ENCODE measurements around the gene PRIMPOL.

Gene PRIMPOL

DNA sequence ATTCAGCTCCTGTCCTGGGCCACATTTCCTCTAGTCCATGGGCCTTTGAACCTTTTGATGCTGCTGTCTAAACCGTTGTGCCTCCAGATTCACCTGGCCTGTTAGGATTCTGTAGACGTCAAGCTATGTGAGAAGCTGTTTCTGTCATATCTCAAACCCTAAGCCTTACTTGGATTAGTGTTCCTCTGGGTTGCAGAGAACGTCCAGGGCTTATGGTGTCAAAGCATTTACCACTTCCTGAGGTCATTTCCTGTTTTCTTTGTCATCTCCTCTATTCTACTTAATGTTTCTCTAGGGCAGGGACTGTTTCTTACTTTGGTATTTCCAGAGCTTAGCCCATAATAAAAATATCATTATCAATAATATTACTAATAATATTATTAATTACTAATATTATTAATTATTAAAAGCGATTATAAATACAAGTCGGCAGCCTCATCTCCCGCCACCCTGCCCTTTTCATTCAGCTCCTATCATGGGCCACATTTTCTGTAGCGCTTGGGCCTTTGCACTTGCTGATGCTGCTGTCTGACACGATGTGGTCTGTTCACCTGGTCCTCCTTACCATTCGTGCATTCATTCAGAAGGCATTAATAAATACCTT is 19.1 kb downstream of the PRIMPOL start:
- DNase-seq, result no peak

DNA sequence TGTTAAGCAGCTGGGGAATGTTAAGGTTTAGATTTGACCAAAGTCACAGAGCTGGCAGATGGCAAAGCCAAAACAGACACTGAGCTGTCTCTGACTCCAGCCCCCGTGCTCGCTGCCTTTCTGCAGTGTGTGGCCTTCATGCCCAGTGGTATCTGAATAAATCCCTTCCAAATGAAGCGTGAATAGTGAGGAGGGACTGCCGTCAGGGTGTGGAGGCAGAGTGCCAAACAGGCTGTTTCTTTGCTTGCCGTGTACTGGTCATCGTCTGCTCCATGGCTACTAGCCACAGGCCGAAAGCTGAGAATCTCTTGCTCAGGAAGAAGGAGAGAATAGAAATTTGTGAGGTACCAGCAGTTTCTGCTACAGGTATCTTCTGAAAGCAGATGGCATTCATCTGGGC is 19.7 kb downstream of the PRIMPOL start:
- no peak for DNase-seq

DNA sequence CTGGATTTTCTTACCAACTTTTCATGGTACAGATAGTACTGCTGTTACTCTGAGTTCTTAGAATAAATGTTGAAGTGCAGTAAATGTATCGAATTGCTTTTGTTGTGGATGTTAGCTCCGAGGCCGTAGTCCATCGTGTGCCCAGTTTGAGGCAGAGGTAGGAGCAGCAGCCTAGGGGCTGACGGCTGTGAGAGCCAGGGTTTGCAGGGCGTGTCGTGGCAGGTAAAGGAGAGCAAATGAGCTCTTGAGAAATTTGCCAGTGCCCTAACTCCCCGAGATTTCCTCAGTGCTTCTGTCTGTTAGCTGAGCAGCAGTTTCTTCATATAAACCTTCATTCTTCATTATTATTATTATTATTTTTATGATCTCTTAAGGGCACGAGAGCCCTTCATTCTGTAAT is 21.6 kb downstream of the PRIMPOL start:
- no peak for DNase-seq

DNA sequence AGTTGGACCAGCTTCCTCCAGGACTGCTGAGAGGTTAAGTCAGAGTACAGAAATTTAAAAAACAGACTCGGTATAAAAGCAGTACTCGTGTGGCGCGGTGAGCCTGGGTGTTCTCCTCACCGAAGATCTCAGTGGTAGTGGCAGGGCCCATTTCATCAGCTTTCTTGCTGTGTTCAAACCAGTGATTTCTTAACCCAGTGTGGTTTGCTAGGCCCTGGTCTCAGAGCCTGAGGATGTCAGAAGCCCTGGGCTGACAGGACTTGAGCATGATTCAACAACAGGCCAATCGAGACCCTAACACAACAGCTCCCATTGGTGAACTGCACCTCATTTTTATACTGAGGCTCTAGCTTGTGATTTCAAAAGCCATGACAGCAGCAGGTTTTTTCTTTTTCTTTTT is 23.2 kb downstream of the PRIMPOL start:
- DNase-seq, result no peak

DNA sequence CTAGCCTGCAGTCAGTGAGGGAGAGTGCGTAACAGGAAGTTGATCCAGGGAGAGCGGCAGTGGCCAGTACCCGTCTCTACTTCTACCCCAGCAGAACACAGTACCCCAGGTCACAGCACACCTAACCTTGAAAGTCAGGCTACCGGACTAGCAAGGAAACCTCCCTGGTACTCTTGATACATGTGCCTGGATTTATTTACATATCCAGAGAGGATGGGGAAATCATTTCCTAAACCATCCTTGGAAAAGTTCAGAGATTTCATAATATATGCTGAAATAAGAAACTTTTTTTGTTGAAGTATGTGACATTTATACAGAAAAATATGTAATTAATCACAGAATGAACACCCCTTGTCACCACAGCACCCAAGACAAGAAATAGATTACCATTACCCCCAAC is 24.5 kb downstream of the PRIMPOL start:
- DNase-seq, result no peak

DNA sequence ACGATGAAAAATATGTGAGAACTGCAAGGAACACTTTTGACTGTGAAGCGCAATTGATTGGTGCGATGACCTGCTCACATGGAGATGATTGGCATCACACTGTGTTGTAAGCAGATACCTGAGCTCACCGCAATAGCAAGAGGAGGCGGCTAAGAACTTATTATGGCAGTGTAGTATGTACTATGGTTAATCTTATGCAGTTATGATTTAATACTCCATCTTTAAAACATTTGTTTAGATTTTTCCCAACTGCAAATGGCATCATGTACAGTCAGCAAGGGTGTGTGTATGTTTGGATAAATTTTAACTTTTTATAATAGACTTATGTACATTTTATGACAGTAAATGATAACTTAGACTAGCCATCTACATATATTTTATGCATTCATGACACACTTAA is 25.5 kb downstream of the PRIMPOL start:
- DNase-seq, result no peak

DNA sequence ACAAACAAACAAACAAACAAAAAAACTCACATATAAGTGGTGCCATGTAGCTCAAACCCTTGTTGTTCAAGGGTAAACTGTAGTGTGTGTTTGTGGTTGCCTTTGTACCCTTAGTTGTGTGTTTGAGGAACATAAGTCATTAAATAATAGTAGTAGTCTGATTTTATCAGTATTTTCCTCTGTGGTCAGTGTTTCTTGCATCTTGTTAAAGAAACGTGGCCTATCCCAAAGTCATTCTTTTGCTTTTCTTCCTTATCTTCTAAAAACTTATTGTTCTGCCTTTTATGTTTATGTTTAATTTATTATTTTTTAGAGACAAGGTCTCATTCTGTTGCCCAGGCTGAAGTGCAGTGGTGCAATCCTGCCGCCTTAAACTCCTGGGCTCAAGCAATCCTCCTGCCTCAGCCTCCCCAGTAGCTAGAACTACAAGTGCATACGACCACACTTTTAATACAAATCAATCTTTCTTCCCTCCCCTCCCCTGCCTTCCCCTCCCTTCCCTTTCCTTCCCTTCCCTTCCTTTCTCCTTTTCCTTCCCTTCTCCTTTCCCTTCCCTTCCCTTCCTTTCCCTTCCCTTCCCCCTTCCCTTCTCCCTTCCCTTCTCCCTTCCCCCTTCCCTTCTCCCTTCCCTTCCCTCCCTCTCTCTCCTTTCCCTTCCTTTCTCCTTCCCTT is 26.4 kb downstream of the PRIMPOL start:
- no peak for DNase-seq

DNA sequence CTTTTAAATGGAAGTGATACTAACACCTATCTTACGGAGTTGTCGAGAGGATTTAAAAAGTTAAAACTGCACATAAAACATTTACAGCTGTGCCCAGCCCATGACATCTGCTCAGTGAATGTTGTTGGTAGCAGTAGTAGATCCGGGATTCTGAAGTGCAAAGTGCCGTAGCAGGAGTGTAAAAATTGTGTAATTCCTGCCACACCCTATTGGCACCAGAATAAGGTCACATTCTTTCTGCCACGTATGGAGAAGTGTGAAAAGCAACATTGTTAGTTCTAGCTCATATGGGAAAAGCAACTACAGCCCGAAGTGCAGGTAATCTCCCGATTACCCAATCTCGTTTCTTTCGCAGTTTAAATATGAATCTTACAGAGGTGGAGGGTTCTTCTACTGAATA is 31.2 kb downstream of the PRIMPOL start:
- no peak for DNase-seq

DNA sequence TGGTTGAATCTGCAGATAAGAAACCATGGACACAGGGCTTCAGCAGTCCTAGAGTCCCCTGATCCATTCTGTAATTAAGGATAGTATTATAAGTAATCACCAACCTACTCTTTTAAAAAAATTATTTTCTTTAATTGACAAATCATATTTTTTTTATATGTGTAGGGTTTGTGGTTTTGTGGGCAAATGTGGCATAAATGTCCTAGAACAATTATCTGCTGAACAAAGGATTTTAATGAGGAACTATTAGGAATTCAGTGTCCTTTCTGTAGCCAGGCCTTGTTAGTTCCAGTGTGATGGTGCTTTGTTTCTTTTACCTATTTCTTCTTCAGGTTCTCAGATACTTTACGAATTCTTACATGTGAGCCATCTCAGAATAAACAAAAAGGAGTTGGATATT is 32.4 kb downstream of the PRIMPOL start:
- no peak for DNase-seq

DNA sequence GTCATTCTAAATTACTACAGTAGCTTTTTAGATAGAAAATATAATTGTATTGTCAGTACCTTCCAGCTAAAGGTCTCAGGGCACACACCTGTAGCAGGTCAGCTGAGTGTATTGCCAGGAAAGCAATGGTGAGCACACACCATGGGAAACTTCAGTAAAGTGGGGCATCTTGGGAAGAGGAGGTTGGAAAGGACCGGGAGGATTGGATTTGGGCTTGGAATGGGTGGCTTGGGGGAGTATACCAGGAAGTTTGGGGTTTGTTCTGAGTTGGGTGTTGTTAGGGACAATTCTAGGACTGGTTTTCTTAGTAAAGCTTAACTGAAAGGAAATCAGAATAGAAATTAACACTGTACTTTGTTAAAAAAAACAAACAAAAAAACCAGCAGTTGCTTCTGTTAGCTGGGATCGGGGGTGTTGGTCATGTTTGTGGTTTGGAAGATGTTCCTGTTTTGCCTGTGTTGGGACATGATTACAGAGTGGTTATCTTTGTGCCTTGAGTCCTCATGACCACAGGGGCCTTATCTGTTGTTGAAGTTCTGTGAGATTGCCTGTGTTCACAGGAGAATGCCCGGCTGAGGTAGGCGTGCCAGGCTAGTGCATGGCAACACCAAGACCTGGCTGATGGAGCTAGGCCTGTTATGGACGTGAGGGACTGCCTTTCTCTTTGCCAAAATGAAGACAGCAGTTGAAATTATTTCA is 35.1 kb downstream of the PRIMPOL start:
- no peak for DNase-seq

DNA sequence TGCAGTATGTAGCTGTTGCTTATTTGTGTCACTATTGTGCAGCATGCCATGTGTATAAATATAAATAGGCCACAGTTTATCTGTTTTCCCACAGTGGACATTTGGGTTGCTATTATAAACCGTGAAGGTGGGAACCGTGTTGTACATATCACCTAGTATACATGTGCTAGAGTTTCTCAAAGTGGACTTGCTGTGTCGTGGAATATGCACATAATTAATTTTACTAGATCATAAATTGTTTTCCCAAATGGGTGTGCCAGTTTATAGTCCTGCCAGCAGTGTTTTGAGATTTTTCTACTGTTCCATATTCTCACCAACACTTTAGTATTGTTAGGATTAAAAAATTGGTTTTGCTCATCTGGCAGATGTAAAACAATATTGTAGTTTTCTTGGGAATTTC is 38.5 kb downstream of the PRIMPOL start:
- no peak for DNase-seq

DNA sequence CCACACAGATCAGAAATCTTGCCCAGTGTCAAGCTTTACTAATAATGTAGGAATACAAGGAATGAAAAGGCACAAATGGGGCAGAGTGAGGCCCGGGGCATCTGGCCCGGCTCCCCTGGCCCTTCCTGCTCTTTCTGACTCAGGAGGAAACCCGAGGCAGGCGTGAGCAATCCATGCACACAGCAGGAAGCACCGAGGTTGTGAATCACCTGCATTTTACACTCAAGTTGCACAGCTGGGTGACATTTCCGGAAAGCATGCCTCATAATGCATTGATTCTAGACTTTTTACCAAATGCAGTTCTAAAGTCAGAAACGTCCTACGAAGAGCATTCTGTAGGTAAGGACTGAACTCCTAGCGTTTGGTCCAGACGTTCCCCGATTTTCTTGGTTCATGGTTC is 38.9 kb downstream of the PRIMPOL start:
- peak in 1 of 2 donors; percentile 16 for DNase-seq

DNA sequence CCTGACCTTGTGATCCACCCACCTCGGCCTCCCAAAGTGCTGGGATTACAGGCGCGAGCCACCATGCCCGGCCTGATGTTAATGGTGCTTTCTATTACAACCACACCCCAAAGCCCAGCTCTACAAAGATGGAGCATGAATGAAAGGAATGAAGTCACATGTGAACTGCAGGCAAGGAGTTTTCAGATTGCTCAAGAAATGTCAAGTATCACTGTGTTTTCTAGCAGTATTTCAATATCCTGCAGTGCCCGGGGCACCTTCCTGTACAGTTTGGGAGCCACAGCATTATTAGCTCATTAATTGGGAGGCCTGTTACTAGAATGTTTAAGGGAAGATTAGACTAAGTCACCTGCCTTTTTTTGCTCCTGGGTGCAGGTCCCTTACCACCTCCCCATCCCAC is 40.1 kb downstream of the PRIMPOL start:
- no peak for DNase-seq

DNA sequence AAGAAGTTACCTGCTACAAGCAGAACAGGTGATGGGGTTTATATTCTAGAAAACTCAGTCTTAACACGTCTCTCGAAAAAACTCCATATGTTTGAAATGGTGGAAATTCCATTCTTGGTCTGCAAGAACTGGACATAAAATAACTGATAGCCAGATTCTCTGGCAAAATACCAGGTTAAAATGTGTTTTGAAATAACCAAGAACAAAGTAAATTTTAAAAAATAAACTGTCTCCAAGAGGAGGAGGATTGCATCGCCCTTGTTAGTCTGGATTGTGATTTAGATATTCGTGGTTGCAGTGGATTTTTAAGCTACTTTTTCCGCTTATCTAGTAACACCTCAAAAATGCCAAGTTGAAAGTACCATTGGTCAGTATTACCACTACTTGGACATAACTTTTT is 43.5 kb downstream of the PRIMPOL start:
- no peak for DNase-seq

DNA sequence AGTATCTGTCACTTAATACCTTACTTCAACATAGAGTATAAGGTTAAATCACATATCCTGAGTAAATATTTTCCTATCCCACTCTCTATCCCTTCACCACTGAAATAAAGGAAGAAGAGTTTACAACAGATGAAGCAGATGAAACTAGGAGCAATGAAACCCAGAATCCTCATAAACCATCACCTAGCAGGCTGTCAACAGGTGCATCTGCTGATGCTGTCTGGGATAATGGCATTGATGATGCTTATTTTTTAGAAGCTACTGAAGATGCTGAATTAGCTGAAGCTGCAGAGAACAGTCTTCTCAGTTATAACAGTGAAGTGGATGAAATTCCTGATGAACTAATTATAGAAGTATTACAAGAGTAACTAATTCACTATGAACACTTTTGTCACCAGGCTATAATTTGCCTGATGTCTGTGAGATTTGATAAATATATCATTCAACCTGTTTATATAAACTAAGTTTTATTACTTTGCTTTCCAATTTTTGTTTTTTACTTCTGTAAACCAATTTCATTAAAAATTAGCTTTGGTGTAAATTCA is 44.9 kb downstream of the PRIMPOL start:
- DNase-seq, result no peak

DNA sequence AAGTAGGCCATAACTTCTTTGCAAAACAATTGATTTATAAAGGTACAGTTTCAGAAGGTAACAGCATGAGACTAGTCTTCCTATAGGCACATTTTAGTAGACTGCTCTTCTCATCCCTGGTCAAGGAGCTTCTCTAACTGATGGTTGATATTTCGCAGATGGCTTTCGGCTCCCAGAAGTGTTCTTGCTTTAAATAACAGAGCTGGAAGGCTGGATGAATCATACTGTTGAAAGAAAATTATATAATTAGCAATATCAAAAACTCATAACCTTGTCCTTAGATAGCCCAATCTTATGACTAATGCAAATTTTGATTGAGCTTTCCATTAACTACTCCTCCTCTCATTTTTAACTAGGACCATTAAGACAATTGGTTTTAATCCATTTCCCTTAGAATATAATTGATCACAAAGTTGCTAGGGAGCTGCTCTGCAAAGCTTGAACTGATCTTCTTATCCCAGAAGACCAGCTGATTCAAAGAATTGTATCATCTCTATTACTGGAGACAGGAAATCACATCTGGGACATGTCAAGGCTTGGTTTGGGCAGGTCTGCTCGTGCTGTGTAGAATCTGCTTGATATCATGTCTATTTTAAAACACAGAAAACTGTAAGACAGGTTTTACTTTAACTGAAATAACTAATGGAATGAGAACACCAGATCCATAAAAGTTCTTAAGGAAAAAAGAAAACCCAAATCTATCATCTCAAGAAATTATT is 45.8 kb downstream of the PRIMPOL start:
- DNase-seq, result no peak

DNA sequence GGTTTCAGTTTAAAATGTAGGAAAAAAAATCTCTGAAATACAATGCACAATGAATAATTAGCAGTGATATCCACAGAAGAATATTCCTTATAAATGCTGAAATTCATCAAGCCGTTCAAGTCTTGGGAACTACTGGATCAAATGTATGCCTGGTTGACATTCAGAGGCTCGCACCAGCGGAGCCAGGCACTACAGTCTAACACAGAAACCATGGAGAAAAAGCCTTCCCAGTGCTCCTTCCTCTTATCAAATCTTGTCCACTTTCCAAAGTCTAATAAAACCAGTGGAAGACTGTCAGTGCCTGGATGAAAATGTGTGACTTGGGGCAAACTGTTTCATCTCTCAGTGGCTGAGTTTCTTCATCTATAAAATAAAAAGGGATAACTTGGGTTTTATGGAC is 48.4 kb downstream of the PRIMPOL start:
- no peak for DNase-seq

DNA sequence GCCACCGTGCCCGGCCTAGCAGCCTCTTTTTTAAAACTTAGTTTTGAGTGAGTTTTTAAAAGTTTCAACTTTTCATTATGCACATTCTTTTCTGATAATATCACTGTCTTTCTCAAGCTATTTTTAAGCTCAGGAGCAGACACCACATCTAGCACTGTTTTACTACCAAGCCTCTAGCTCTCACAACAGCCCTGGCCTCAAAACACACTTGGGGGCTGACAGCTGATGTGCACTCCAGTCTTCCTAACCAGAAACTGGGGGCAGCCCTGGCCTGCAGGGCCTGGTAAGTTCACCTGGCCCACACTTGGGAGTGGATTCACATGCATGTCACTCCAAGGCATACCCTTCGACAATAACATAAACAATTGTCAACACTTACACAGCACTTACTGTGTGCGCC is 50.4 kb downstream of the PRIMPOL start:
- DNase-seq, result no peak

DNA sequence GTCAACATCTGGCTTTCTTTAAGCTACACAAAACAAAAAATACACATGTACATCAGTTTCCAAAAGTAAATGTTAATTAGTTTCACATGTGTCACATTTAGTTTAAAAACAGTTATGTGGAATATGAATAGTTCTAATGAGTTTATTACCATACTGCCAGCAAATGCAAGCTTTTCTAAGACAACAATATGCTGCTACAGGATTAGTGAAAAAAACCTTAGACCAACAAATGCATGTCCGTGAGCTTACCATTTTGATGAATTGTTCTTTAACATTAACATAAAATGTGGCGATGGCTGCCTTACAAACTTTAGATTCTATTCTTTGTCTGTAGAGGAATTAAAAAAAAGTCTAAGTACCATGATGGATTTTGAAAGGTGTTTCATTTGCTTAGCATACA is 52.6 kb downstream of the PRIMPOL start:
- DNase-seq, result no peak

DNA sequence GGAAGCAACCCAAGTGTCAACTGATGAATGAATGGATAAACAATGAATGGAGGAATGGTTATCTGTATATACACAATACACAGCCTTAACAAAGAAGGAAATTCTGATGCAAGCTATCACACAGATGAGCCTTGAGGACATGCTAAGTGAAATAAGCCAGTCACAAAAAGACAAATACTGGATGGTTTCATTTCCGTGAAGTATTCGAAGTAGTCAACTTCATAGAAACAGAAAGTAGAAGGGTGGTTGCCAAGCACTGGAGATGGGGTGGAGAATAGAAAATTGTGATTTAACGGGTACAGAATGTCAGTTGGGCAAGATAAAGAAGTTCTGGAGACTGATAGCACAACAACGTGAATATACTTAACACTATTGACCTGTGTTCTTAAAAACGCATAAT is 56.2 kb downstream of the PRIMPOL start:
- no peak for DNase-seq

DNA sequence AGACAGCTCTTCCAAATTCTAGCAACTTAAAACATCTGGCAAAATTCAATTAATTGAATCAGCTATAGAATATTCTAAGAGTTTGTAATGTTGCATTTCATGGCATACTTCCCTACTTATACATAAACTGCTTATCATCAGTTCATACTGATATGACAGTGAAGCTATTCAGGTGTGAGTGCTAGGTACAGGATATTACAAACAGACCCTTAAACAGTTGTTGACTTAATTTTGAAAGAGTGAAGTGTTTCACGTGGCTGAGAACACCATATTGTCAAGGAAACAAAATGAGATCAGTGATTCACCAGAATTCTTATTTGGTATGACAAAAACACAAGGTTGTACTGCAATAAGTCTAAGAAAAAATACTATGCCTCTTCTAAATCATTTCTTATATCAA is 56.9 kb downstream of the PRIMPOL start:
- DNase-seq, result no peak

DNA sequence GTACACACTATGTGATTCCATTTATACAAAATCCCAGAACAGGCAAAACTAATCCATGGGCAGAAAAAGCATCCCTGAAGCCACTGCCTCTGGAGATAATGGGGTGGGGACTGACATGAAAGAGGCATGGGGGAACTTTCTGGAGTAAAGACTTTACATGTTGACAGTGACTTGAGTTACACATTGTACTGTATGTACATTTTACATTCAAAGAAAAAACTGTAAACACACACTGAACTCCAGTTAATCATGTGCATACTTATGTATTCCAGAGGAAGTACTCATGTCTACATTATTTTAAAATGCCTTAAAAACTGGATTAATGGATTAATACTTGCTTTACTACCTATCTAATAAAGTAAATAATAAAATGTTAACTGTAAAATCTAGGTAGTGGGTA is 62.8 kb downstream of the PRIMPOL start:
- DNase-seq, result no peak

DNA sequence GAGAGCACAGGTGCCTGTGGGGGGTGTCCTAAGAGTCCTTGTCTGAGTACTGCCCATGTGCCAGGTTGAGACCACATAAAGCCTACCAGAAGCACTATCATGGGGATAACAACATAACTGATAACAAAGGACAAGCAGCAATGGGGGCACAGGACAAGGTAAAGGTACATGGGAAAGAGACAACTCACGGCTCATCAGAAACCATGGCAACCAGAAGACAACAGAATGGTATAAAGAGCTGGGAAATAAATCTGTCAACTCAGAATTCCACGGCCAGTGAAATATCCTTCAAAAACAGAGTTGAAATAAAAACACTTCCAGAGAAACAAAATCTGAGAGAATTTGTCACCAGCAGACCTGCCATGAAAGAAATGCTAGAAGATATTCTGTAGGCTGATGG is 64.3 kb downstream of the PRIMPOL start:
- no peak for DNase-seq

DNA sequence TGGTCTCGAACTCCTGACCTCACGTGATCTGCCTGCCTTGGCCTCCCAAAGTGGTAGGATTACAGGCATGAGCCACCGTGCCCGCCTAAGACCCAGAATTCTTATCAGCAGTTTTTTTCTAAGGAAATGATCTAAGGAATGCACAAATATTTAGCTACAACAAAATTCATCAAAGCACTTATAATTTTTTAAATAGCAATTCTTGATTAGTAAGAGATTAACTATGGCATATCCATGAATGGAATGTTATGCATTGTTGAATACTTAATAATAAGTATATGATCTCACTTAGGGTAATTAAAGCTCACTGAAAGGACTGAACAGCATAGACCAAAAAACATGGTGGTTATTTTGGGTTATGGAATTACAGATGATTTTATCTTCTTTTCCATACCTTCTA is 66.0 kb downstream of the PRIMPOL start:
- no peak for DNase-seq

All from stimulated activated CD4-positive, alpha-beta T cell treated with anti-CD3 and anti-CD28 coated beads, Interleukin-2, amount 100 ng/mL, for 24 hours (primary cell).